HepG2 (cell line): ENCODE measurements around the gene STK36. TPM values are rescaled to one million over a fixed set of nuclear protein-coding genes. Genes with fewer than 3 reads are reported as not detected.

Source experiments
- AHR ChIP-seq: IDR thresholded peaks from 2 replicates; pipeline ENCODE4 v1.6.1; 2018; ENCODE audit warnings: missing genetic modification reagents, missing compliant biosample characterization
- FOXA3 ChIP-seq: IDR thresholded peaks from 2 replicates; pipeline ENCODE4 v1.6.1; 2016; ENCODE audit warnings: missing genetic modification reagents, missing compliant biosample characterization
- GFI1 ChIP-seq: sonication (generic); formaldehyde crosslinking; IDR thresholded peaks from 2 replicates; pipeline ENCODE4 v1.5.0; 2020; ENCODE audit warnings: missing genetic modification reagents, mild to moderate bottlenecking, borderline replicate concordance
- KLF13 ChIP-seq: sonication (generic); formaldehyde crosslinking; IDR thresholded peaks from 2 replicates; pipeline ENCODE4 v1.4.0; 2020; ENCODE audit warnings: mild to moderate bottlenecking, missing genetic modification reagents
- KLF16 ChIP-seq, 2 experiments: sonication (generic) in 1 of 2; formaldehyde crosslinking in 1 of 2; IDR thresholded peaks; 2 replicates each; pipeline versions ENCODE4 v1.6.1 to v1.8.0; 2016 to 2023; ENCODE audit warnings: missing genetic modification reagents in 2 of 2, missing compliant biosample characterization in 1 of 2
- LCORL ChIP-seq, 2 experiments: fragments of 450-650 bp in 1 of 2; sonication (generic) in 1 of 2; formaldehyde crosslinking in 1 of 2; IDR thresholded peaks; 2 replicates each; pipeline versions ENCODE4 v1.5.0 to v1.6.1; 2017 to 2020; ENCODE audit warnings: antibody characterized with exemption in 1 of 2, missing genetic modification reagents in 1 of 2
- MXD1 ChIP-seq: sonication (generic); formaldehyde crosslinking; IDR thresholded peaks from 2 replicates; pipeline ENCODE4 v1.4.0; 2020; ENCODE audit warnings: mild to moderate bottlenecking, missing genetic modification reagents
- NFKB2 ChIP-seq: sonication (generic); formaldehyde crosslinking; IDR thresholded peaks from 2 replicates; pipeline ENCODE4 v1.4.0; 2020; ENCODE audit warnings: missing genetic modification reagents, borderline replicate concordance
- PAX8 ChIP-seq: sonication (generic); formaldehyde crosslinking; IDR thresholded peaks from 2 replicates; pipeline ENCODE4 v1.8.0; 2022; ENCODE audit warnings: mild to moderate bottlenecking, missing genetic modification reagents, borderline replicate concordance
- SALL2 ChIP-seq: sonication (generic); formaldehyde crosslinking; IDR thresholded peaks from 2 replicates; pipeline ENCODE4 v1.8.1; 2023; ENCODE audit warnings: mild to moderate bottlenecking, missing genetic modification reagents, inconsistent platforms
- SYNCRIP ChIP-seq: fragments of 200-400 bp; formaldehyde crosslinking; IDR thresholded peaks from 2 replicates; pipeline ENCODE4 v1.6.1; 2018; ENCODE audit warnings: mild to moderate bottlenecking, low read depth, low read length; ENCODE audit not compliant: insufficient read depth
- TBX3 ChIP-seq: fragments of 450-650 bp; IDR thresholded peaks from 2 replicates; pipeline ENCODE4 v1.6.1; 2017; ENCODE audit warnings: antibody characterized with exemption, mild to moderate bottlenecking, inconsistent platforms, borderline replicate concordance
- TEF ChIP-seq: sonication (generic); formaldehyde crosslinking; IDR thresholded peaks from 2 replicates; pipeline ENCODE4 v1.5.0; 2020; ENCODE audit warnings: missing genetic modification reagents
- ZBTB38 ChIP-seq: sonication (generic); formaldehyde crosslinking; IDR thresholded peaks from 2 replicates; pipeline ENCODE4 v1.5.1; 2020; ENCODE audit warnings: mild to moderate bottlenecking, missing genetic modification reagents
- ZC3H13 ChIP-seq: sonication (generic); formaldehyde crosslinking; IDR thresholded peaks from 2 replicates; pipeline ENCODE4 v1.8.1; 2023; ENCODE audit warnings: mild to moderate bottlenecking, missing genetic modification reagents, moderate library complexity
- ZNF224 ChIP-seq: sonication (generic); formaldehyde crosslinking; IDR thresholded peaks from 2 replicates; pipeline ENCODE4 v1.5.0; 2020; ENCODE audit warnings: mild to moderate bottlenecking, missing genetic modification reagents
- ZNF607 ChIP-seq: sonication (generic); formaldehyde crosslinking; IDR thresholded peaks from 2 replicates; pipeline ENCODE4 v1.5.1; 2020; ENCODE audit warnings: missing genetic modification reagents, mild to moderate bottlenecking, borderline replicate concordance
- ZNF619 ChIP-seq: sonication (generic); formaldehyde crosslinking; IDR thresholded peaks from 2 replicates; pipeline ENCODE4 v1.4.0; 2020; ENCODE audit warnings: mild to moderate bottlenecking, missing genetic modification reagents
- ZNF772 ChIP-seq: sonication (generic); formaldehyde crosslinking; IDR thresholded peaks from 2 replicates; pipeline ENCODE4 v1.5.0; 2020; ENCODE audit warnings: mild to moderate bottlenecking, missing genetic modification reagents
- ZNF883 ChIP-seq: sonication (generic); formaldehyde crosslinking; IDR thresholded peaks from 2 replicates; pipeline ENCODE4 v1.5.1; 2020; ENCODE audit warnings: mild to moderate bottlenecking, missing genetic modification reagents; ENCODE audit errors: not compliant biosample characterization
- polyA plus RNA-seq, 8 experiments: library from polyadenylated mRNA; depleted of rRNA in 3 of 8; stranded (reverse) in 7 of 8; unstranded in 1 of 8; fragments of >200 nt; fragmentation: Illumina TruSeq in 4 of 8; extraction: Trizol in 4 of 8; gene quantifications; 2 replicates each; pipeline versions ENCODE4 v1.2.1 to v1.2.3, GENCODE V29; 2011 to 2016; ENCODE audit warnings: low read depth in 4 of 8, missing spikeins in 1 of 8, mixed read lengths in 1 of 8; ENCODE audit not compliant: insufficient read depth in 1 of 8
- total RNA-seq, 5 experiments: library from RNA; depleted of rRNA; stranded (reverse); fragments of >200 nt; fragmentation: Illumina TruSeq; extraction: Trizol; gene quantifications; 2 replicates each; pipeline ENCODE4 v1.2.3, GENCODE V29; 2016; ENCODE audit warnings: low read depth in 1 of 5
- TF ChIP-seq, protein P1 (sequence below): sonication (generic); formaldehyde crosslinking; IDR thresholded peaks from 2 replicates; pipeline ENCODE4 v1.5.1; 2020; ENCODE audit warnings: mild to moderate bottlenecking, missing genetic modification reagents, moderate library complexity
- TF ChIP-seq, protein P2 (sequence below): sonication (generic); formaldehyde crosslinking; IDR thresholded peaks from 2 replicates; pipeline ENCODE4 v1.5.0; 2020; ENCODE audit warnings: mild to moderate bottlenecking, missing genetic modification reagents, moderate library complexity

The STK36 gene
- total and polyA plus RNA-seq, 2 of the 13 experiments (the other 11 are each of a cell fraction or from before 2014, with no cell fraction given): 45.9 to 83.5 TPM

DNA sequence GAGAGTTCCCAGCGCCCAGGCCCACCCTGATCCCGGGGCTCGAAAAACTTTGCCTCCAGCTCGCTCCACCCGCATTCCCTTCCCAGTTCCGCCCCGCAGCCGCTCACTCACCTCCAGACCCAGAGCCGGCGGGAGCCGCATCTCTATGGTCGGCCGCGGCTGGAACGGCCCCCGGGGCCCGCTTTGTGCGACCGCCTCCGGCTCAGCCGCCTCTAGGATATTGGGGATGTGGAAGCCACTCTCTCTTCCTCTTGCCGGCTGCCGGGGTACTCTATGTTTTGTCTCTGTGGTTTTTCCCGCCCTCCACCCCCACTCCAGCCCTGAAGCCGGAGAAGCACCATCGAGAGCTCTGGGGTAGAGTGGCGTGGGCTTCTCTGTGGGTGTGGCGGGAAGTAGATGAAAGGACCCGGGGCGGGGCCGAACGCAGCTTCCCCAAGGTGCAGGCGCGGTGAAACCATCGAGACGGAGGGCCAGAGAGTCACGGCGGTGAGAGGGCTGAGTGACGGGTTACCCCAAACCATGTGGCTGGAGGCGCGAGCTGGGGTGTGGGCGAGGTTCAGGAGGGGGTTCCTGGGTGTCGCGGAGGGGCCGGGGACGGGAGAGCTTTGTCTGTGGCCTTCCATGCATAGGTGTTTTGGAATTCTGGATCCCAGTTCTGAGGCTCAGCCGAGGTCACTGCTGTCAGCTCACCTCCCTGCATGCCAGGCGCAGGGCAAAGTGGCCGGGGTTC, 12.5 kb upstream of the STK36 start, which contains the start of the genes BCS1L and ZNF142 (continued):
- TF ChIP-seq, protein P1, sequence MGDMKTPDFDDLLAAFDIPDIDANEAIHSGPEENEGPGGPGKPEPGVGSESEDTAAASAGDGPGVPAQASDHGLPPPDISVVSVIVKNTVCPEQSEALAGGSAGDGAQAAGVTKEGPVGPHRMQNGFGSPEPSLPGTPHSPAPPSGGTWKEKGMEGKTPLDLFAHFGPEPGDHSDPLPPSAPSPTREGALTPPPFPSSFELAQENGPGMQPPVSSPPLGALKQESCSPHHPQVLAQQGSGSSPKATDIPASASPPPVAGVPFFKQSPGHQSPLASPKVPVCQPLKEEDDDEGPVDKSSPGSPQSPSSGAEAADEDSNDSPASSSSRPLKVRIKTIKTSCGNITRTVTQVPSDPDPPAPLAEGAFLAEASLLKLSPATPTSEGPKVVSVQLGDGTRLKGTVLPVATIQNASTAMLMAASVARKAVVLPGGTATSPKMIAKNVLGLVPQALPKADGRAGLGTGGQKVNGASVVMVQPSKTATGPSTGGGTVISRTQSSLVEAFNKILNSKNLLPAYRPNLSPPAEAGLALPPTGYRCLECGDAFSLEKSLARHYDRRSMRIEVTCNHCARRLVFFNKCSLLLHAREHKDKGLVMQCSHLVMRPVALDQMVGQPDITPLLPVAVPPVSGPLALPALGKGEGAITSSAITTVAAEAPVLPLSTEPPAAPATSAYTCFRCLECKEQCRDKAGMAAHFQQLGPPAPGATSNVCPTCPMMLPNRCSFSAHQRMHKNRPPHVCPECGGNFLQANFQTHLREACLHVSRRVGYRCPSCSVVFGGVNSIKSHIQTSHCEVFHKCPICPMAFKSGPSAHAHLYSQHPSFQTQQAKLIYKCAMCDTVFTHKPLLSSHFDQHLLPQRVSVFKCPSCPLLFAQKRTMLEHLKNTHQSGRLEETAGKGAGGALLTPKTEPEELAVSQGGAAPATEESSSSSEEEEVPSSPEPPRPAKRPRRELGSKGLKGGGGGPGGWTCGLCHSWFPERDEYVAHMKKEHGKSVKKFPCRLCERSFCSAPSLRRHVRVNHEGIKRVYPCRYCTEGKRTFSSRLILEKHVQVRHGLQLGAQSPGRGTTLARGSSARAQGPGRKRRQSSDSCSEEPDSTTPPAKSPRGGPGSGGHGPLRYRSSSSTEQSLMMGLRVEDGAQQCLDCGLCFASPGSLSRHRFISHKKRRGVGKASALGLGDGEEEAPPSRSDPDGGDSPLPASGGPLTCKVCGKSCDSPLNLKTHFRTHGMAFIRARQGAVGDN (CRISPR knock-in tag): peak; percentile 88
- TF ChIP-seq ZNF883: peak; percentile 67
- TF ChIP-seq ZBTB38 (CRISPR knock-in tag): peak; percentile 72; the same call in 1 of the 2 replicates
- 0 out of 2 replicates have a peak, but pooled peaks have one; percentile 78 for TF ChIP-seq ZNF224 (CRISPR knock-in tag)
- TF ChIP-seq MXD1 (CRISPR knock-in tag): peak; percentile 94
- no peak for TF ChIP-seq ZNF772
- peak; percentile 55; the same call in 1 of the 2 replicates for TF ChIP-seq AHR (CRISPR knock-in tag)
- TF ChIP-seq NFKB2 (CRISPR knock-in tag): peak; percentile 78; the same call in 1 of the 2 replicates
- TF ChIP-seq TEF: no peak
- no peak; the same call in 1 of the 2 replicates for TF ChIP-seq PAX8 (CRISPR knock-in tag)
- TF ChIP-seq KLF13 (CRISPR knock-in tag): no peak
- TF ChIP-seq KLF16 (CRISPR knock-in tag; IDR thresholded peaks at IDR 0.05): peak in 1 of 2 experiments; percentile 75; a peak in 1 of 4 replicates
- TF ChIP-seq GFI1 (CRISPR knock-in tag): peak; percentile 36; the same call in 1 of the 2 replicates
- peak; percentile 23; the same call in 1 of the 2 replicates for TF ChIP-seq FOXA3 (CRISPR knock-in tag)
- TF ChIP-seq, protein P2, sequence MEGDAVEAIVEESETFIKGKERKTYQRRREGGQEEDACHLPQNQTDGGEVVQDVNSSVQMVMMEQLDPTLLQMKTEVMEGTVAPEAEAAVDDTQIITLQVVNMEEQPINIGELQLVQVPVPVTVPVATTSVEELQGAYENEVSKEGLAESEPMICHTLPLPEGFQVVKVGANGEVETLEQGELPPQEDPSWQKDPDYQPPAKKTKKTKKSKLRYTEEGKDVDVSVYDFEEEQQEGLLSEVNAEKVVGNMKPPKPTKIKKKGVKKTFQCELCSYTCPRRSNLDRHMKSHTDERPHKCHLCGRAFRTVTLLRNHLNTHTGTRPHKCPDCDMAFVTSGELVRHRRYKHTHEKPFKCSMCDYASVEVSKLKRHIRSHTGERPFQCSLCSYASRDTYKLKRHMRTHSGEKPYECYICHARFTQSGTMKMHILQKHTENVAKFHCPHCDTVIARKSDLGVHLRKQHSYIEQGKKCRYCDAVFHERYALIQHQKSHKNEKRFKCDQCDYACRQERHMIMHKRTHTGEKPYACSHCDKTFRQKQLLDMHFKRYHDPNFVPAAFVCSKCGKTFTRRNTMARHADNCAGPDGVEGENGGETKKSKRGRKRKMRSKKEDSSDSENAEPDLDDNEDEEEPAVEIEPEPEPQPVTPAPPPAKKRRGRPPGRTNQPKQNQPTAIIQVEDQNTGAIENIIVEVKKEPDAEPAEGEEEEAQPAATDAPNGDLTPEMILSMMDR (CRISPR knock-in tag): peak; percentile 32
- no peak for TF ChIP-seq SYNCRIP
- no peak for TF ChIP-seq LCORL (IDR thresholded peaks at IDR 0.05)
- TF ChIP-seq LCORL (CRISPR knock-in tag; IDR thresholded peaks at IDR 0.05): peak; percentile 85
- peak; percentile 53; the same call in 1 of the 2 replicates for TF ChIP-seq TBX3
- TF ChIP-seq ZNF607 (CRISPR knock-in tag): peak; percentile 41; the same call in 1 of the 2 replicates
- TF ChIP-seq SALL2 (CRISPR knock-in tag): peak; percentile 82; the same call in 1 of the 2 replicates
- peak; percentile 57; the same call in 1 of the 2 replicates for TF ChIP-seq ZNF619 (CRISPR knock-in tag)
- peak; percentile 37 for TF ChIP-seq ZC3H13 (CRISPR knock-in tag)
